ENCODE results near the gene IQSEC3.

The IQSEC3 gene

DNA sequence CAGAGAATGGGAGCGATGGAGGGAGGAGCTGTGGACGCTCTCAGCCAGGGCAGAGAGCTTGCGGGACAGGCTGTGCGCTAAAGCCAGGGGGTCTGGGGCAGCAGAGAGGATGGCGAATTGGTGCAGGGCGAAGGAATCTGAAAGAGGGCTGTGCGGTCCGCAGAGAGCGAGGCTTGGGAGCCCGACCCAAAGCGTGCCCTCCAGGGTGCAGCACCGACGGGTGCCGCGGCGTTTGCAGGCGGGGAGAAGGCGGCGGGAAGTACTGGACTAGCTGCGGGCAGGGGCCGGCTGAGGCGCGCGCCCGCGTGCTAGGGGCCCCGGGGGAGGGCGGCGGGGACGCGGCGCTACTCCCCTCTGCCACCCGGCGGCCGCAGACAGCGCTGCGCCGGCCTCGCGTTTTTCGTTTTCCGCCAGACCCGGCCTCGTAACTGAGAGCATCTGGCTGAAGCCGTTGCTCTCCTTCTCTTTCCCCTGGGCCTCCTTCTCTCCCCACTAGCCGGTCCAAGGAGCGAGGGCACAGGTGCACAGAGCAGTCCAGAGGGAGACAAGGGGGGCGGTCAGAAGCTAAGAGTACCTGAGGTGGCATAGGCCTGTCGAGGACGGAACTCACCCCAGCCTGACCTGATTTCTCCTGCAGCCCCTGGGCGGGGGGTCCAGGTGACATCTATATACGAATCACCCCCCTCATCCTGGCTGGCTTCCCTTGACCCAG is 122.5 kb downstream of the IQSEC3 start (continued):
- TF ChIP-seq ZNF121 (tag by site-specific recombination; IDR thresholded peaks at IDR 0.05) (no peak), ZNF596 (tag by site-specific recombination; IDR thresholded peaks at IDR 0.05) (peak; percentile 41), ZNF10 (tag by site-specific recombination; IDR thresholded peaks at IDR 0.05) (no peak), ZNF747 (tag by site-specific recombination; IDR thresholded peaks at IDR 0.05) (no peak), ZNF155 (tag by site-specific recombination; IDR thresholded peaks at IDR 0.05) (no peak), HOXD13 (CRISPR knock-in tag; IDR thresholded peaks at IDR 0.05; ENCODE audit: borderline replicate concordance) (no peak), KLF9 (tag by site-specific recombination; IDR thresholded peaks at IDR 0.05; ENCODE audit: low read depth) (0 out of 2 replicates have a peak, but pooled peaks have one; percentile 5), ZNF660 (tag by site-specific recombination; IDR thresholded peaks at IDR 0.05) (peak; percentile 85), ZNF514 (tag by site-specific recombination; IDR thresholded peaks at IDR 0.05) (no peak)
- TF ChIP-seq, protein P1, sequence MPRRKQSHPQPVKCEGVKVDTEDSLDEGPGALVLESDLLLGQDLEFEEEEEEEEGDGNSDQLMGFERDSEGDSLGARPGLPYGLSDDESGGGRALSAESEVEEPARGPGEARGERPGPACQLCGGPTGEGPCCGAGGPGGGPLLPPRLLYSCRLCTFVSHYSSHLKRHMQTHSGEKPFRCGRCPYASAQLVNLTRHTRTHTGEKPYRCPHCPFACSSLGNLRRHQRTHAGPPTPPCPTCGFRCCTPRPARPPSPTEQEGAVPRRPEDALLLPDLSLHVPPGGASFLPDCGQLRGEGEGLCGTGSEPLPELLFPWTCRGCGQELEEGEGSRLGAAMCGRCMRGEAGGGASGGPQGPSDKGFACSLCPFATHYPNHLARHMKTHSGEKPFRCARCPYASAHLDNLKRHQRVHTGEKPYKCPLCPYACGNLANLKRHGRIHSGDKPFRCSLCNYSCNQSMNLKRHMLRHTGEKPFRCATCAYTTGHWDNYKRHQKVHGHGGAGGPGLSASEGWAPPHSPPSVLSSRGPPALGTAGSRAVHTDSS (tag by site-specific recombination; IDR thresholded peaks at IDR 0.05): no peak
- TF ChIP-seq, protein P2, sequence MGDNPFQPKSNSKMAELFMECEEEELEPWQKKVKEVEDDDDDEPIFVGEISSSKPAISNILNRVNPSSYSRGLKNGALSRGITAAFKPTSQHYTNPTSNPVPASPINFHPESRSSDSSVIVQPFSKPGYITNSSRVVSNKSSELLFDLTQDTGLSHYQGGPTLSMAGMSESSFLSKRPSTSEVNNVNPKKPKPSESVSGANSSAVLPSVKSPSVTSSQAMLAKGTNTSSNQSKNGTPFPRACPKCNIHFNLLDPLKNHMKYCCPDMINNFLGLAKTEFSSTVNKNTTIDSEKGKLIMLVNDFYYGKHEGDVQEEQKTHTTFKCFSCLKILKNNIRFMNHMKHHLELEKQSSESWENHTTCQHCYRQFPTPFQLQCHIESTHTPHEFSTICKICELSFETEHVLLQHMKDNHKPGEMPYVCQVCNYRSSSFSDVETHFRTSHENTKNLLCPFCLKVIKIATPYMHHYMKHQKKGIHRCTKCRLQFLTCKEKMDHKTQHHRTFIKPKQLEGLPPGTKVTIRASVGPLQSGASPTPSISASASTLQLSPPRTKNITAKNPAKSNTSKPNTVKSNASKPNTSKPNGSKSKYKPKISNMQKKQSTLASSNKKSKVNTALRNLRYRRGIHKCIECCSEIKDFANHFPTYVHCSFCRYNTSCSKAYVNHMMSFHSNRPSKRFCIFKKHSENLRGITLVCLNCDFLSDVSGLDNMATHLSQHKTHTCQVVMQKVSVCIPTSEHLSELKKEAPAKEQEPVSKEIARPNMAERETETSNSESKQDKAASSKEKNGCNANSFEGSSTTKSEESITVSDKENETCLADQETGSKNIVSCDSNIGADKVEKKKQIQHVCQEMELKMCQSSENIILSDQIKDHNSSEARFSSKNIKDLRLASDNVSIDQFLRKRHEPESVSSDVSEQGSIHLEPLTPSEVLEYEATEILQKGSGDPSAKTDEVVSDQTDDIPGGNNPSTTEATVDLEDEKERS (tag by site-specific recombination; IDR thresholded peaks at IDR 0.05): no peak
- TF ChIP-seq, protein P3, sequence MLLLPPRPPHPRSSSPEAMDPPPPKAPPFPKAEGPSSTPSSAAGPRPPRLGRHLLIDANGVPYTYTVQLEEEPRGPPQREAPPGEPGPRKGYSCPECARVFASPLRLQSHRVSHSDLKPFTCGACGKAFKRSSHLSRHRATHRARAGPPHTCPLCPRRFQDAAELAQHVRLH (tag by site-specific recombination; IDR thresholded peaks at IDR 0.05): no peak

DNA sequence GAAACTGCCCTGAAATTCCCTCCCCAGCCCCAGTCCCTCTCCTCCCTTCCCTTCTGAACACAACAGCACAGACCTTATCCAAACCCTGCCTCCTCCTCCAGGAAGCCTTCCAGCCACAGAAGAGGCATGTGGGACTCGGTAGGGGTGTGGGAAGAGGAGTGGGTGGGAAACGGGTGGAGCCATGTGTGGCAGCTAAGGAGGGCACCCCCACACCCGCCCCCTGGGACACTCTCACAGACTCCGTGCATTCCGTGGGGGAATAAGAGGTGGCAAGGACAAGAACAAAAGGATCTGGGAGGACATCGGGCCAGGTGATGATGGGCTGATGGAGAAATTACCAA is 123.0 kb downstream of the IQSEC3 start:
- peak; percentile 85 for TF ChIP-seq EGR2 (tag by site-specific recombination; IDR thresholded peaks at IDR 0.05; ENCODE audit: low read depth)
- no peak for TF ChIP-seq ZNF433 (tag by site-specific recombination; IDR thresholded peaks at IDR 0.05; ENCODE audit: low read depth)
- no peak for TF ChIP-seq ZNF585B (tag by site-specific recombination; IDR thresholded peaks at IDR 0.05)
- peak; percentile 84 for TF ChIP-seq ZFHX2 (tag by site-specific recombination; conservative IDR thresholded peaks at IDR 0.05)
- TF ChIP-seq, protein P4, sequence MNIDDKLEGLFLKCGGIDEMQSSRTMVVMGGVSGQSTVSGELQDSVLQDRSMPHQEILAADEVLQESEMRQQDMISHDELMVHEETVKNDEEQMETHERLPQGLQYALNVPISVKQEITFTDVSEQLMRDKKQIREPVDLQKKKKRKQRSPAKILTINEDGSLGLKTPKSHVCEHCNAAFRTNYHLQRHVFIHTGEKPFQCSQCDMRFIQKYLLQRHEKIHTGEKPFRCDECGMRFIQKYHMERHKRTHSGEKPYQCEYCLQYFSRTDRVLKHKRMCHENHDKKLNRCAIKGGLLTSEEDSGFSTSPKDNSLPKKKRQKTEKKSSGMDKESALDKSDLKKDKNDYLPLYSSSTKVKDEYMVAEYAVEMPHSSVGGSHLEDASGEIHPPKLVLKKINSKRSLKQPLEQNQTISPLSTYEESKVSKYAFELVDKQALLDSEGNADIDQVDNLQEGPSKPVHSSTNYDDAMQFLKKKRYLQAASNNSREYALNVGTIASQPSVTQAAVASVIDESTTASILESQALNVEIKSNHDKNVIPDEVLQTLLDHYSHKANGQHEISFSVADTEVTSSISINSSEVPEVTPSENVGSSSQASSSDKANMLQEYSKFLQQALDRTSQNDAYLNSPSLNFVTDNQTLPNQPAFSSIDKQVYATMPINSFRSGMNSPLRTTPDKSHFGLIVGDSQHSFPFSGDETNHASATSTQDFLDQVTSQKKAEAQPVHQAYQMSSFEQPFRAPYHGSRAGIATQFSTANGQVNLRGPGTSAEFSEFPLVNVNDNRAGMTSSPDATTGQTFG (tag by site-specific recombination; IDR thresholded peaks at IDR 0.05; ENCODE audit: borderline replicate concordance): no peak
- Histone ChIP-seq H3K4me3 (ENCODE audit: low read depth, low read length) (no peak overlapping the region), H3K36me3 (ENCODE audit: control insufficient read depth in 2 of 2, insufficient read depth in 1 of 2, low read length in 2 of 2) (no peaks in the 10 kb centered on the region), H3K4me1 (ENCODE audit: control insufficient read depth, insufficient read depth, low read length) (no peaks in the 10 kb centered on the region), H3K9me3 (ENCODE audit: control insufficient read depth, insufficient read depth, low read depth, low read length) (no peaks in the 10 kb centered on the region), H3K27ac (ENCODE audit: extremely low read depth, low read depth, low read length) (no peak overlapping the region)
- ChIA-PET CTCF (interaction anchor here (0.5 to 2.9 kb wide), 10 partner anchors 9 to 213 kb away, joined by 3 to 13 read pairs (median 4); no protein-coding TSS in a partner anchor), POLR2A (no interaction called here)
